Pancreas (tissue), 10 donors: ENCODE measurements around the gene LRP5. TPM values are rescaled to one million over a fixed set of nuclear protein-coding genes. Genes with fewer than 3 reads are reported as not detected.

Source experiments
- ATAC-seq, 4 donors: fragments of 200-7000 bp; cut with Tn5 transposase; one replicate each; pipeline versions ENCODE4 v1.8.0 to v1.9.1; 2020; ENCODE audit warnings: mild to moderate bottlenecking in 4 of 4, moderate library complexity in 4 of 4
- DNase-seq, 6 donors: peaks; one replicate each; pipeline ENCODE4 v3.0.0-alpha.2; 2020
- FAIRE-seq: peaks from 2 replicates; lab custom pipeline; 2012; peaks lifted over from hg19 to GRCh38; lab: Jason Lieb, UNC
- H3K27ac ChIP-seq, 4 donors: fragments of 200-600 bp; sonication (generic); 1 replicate in 3 of 4; 2 replicates in 1 of 4; pipeline versions ENCODE4 v1.5.0 to v1.8.0; 2020
- H3K27me3 ChIP-seq, 4 donors: fragments of 200-600 bp; one replicate each; pipeline ENCODE4 v1.8.0; 2021
- H3K36me3 ChIP-seq, 3 donors: fragments of 200-600 bp; sonication (generic) in 1 of 3; one replicate each; pipeline versions ENCODE4 v1.5.0 to v1.8.0; 2020 to 2021
- H3K4me1 ChIP-seq, 3 donors: fragments of 200-600 bp; one replicate each; pipeline ENCODE4 v1.8.0; 2021
- H3K4me3 ChIP-seq, 4 donors: fragments of 200-600 bp; sonication (generic) in 2 of 4; one replicate each; pipeline versions ENCODE4 v1.5.0 to v1.8.0; 2020 to 2021
- H3K9me3 ChIP-seq, 4 donors: fragments of 200-600 bp; one replicate each; pipeline ENCODE4 v1.8.0; 2021
- CTCF ChIP-seq, 4 donors: fragments of 200-600 bp; sonication (generic) in 3 of 4; IDR thresholded peaks; one replicate each; pipeline versions ENCODE4 v1.5.0 to v1.8.0; 2021; ENCODE audit warnings: antibody characterized with exemption in 4 of 4
- WGBS, 2 donors: extraction: QIAGEN DNeasy Blood & Tissue Kit; methylation state at CpG; one replicate each; pipeline ENCODE4 v1.1.7; 2013; 5-methylcytosine and 5-hydroxymethylcytosine counted together
- intact Hi-C, 3 donors: fragments of 100-400 bp; cut with DNase I; formaldehyde crosslinking; loops; one replicate each; pipeline versions ENCODE4 v1.11.1 to v1.14.2; 2022
- polyA plus RNA-seq, 2 donors: library from polyadenylated mRNA; stranded (reverse); fragments of 200-250 nt; gene quantifications; one replicate each; pipeline ENCODE4 v1.2.3, GENCODE V29; 2013
- total RNA-seq, 6 donors: library from RNA; stranded (reverse); fragmentation: NEBNext Ultra II Directional in 4 of 6; extraction: Animal tissue kit (Norgen Biotek cat#: 25700) in 4 of 6; gene quantifications; one replicate each; pipeline versions ENCODE4 v1.2.1 to v1.2.4, GENCODE V29; 2021 to 2023
- donor health status: healthy with polysubstance abuse.
- donor health status: DM: no; HTN: no; CAD: no; lungs with moderate emphysema.
- donor health status: DM: no; HTN: no; CAD: no.
- donor health status: control.
- donor health status: control.
- donor health status: Bipolar disorder and iron deficiency.
- donor health status: DM: yes; HTN: yes; CAD: no.
- donor health status: DM: no; HTN: no; CAD: no.
- donor health status: DM: no; HTN: no; CAD: no.
- donor health status: DM: yes; HTN: yes; CAD: no.

Gene LRP5
- total and polyA plus RNA-seq, 8 donors = 27.4 to 62.8 (median 32.5) TPM

- no peaks in the 10 kb centered on the region for H3K36me3 ChIP-seq
- no peak for ATAC-seq
- no peak overlapping the region for H3K4me3 ChIP-seq
- no peaks in the 10 kb centered on the region for H3K27me3 ChIP-seq
- no peak for FAIRE-seq
- H3K4me1 ChIP-seq = peaks cover 8 to 17% (median 12%) of the 10 kb centered on the region in 3 donors
- no peaks in the 10 kb centered on the region for H3K9me3 ChIP-seq
- no peak overlapping the region for H3K27ac ChIP-seq
- WGBS, 2 donors = 76 to 84% methylated on average over 1 of the region's 1 CpG
- DNase-seq = no peak
- intact Hi-C loops = no loop called here
- no peak for TF ChIP-seq CTCF (IDR thresholded peaks at IDR 0.05)
Observed at GRCh38 chr11:68274306-68274705, 38.1 kb upstream of the LRP5 start.

GRCh38 chr11:68275721-68276507, 36.5 kb upstream of the LRP5 start:
- no peak for DNase-seq
- WGBS, 2 donors = 66 to 71% methylated on average over 14 of the region's 14 CpGs
- H3K27ac ChIP-seq = peak overlapping the region in 1 of 4 donors; percentile 5
- ATAC-seq = no peak
- H3K4me3 ChIP-seq = no peak overlapping the region
- H3K9me3 ChIP-seq = no peaks in the 10 kb centered on the region
- TF ChIP-seq CTCF (IDR thresholded peaks at IDR 0.05) = no peak
- intact Hi-C loops = no loop called here
- no peaks in the 10 kb centered on the region for H3K27me3 ChIP-seq
- FAIRE-seq = no peak
- H3K4me1 ChIP-seq = peaks cover 0 to 1% (median 0%) of the 10 kb centered on the region in 3 donors
- no peaks in the 10 kb centered on the region for H3K36me3 ChIP-seq

- FAIRE-seq (no peak), DNase-seq (no peak), ATAC-seq (no peak)
- Histone ChIP-seq H3K4me3 (no peak overlapping the region), H3K27me3 (no peaks in the 10 kb centered on the region), H3K27ac (no peak overlapping the region), H3K36me3 (no peaks in the 10 kb centered on the region), H3K4me1 (no peaks in the 10 kb centered on the region), H3K9me3 (no peaks in the 10 kb centered on the region)
- 87 to 88% methylated on average over 6 of the region's 6 CpGs for WGBS, 2 donors
- no peak for TF ChIP-seq CTCF (IDR thresholded peaks at IDR 0.05)
- intact Hi-C loops = no loop called here
Observed at GRCh38 chr11:68276861-68277260, 35.5 kb upstream of the LRP5 start.

GRCh38 chr11:68279676-68280075, 32.7 kb upstream of the LRP5 start:
- no peak for TF ChIP-seq CTCF (IDR thresholded peaks at IDR 0.05)
- H3K4me1 ChIP-seq = no peaks in the 10 kb centered on the region
- no peaks in the 10 kb centered on the region for H3K27me3 ChIP-seq
- no peak overlapping the region for H3K4me3 ChIP-seq
- ATAC-seq = no peak
- FAIRE-seq = no peak
- no peaks in the 10 kb centered on the region for H3K36me3 ChIP-seq
- intact Hi-C loops = no loop called here
- no peaks in the 10 kb centered on the region for H3K9me3 ChIP-seq
- H3K27ac ChIP-seq = no peak overlapping the region
- 78 to 79% methylated on average over 5 of the region's 5 CpGs for WGBS, 2 donors
- no peak for DNase-seq
